Measurements from ENCODE around the gene UCK2.

Gene UCK2

GRCh38 chr1:165845569-165845968 is 18.2 kb downstream of the UCK2 start:
- H3K4me3 ChIP-seq (replicated peaks in 1 of 2; ENCODE audit: low read depth in 2 of 2, low read length in 2 of 2) = no peak overlapping the region
- no peak for DNase-seq (ENCODE audit: low read depth in 2 of 2)
- TF ChIP-seq CTCF (IDR thresholded peaks at IDR 0.05; ENCODE audit: low read depth, low read length) = no peak

- no peak for TF ChIP-seq CTCF (IDR thresholded peaks at IDR 0.05; ENCODE audit: low read depth, low read length)
- DNase-seq (ENCODE audit: low read depth in 2 of 2) = no peak
- H3K4me3 ChIP-seq (replicated peaks in 1 of 2; ENCODE audit: low read depth in 2 of 2, low read length in 2 of 2) = no peak overlapping the region
These were observed 18.8 kb downstream of the UCK2 start for GRCh38 chr1:165845992-165846748.

- no peak for TF ChIP-seq CTCF (IDR thresholded peaks at IDR 0.05; ENCODE audit: low read depth, low read length)
- H3K4me3 ChIP-seq (replicated peaks in 1 of 2; ENCODE audit: low read depth in 2 of 2, low read length in 2 of 2) = no peak overlapping the region
- no peak for DNase-seq (ENCODE audit: low read depth in 2 of 2)
These were observed 20.1 kb downstream of the UCK2 start for GRCh38 chr1:165847486-165847885.

- no peak overlapping the region for H3K4me3 ChIP-seq (replicated peaks in 1 of 2; ENCODE audit: low read depth in 2 of 2, low read length in 2 of 2)
- DNase-seq (ENCODE audit: low read depth in 2 of 2) = no peak
- no peak for TF ChIP-seq CTCF (IDR thresholded peaks at IDR 0.05; ENCODE audit: low read depth, low read length)
These were observed 22.1 kb downstream of the UCK2 start for GRCh38 chr1:165849353-165850133.

GRCh38 chr1:165851034-165851658 is 23.7 kb downstream of the UCK2 start:
- no peak for TF ChIP-seq CTCF (IDR thresholded peaks at IDR 0.05; ENCODE audit: low read depth, low read length)
- H3K4me3 ChIP-seq (replicated peaks in 1 of 2; ENCODE audit: low read depth in 2 of 2, low read length in 2 of 2) = no peak overlapping the region
- DNase-seq (ENCODE audit: low read depth in 2 of 2) = peak; percentile 19 to 76

- no peak for DNase-seq (ENCODE audit: low read depth in 2 of 2)
- TF ChIP-seq CTCF (IDR thresholded peaks at IDR 0.05; ENCODE audit: low read depth, low read length) = no peak
- H3K4me3 ChIP-seq (replicated peaks in 1 of 2; ENCODE audit: low read depth in 2 of 2, low read length in 2 of 2) = no peak overlapping the region
These were observed 25.5 kb downstream of the UCK2 start for GRCh38 chr1:165852871-165853270.

All from cardiac fibroblast (primary cell).